ENCODE data around the gene OOEP.

- TF ChIP-seq, protein P1, sequence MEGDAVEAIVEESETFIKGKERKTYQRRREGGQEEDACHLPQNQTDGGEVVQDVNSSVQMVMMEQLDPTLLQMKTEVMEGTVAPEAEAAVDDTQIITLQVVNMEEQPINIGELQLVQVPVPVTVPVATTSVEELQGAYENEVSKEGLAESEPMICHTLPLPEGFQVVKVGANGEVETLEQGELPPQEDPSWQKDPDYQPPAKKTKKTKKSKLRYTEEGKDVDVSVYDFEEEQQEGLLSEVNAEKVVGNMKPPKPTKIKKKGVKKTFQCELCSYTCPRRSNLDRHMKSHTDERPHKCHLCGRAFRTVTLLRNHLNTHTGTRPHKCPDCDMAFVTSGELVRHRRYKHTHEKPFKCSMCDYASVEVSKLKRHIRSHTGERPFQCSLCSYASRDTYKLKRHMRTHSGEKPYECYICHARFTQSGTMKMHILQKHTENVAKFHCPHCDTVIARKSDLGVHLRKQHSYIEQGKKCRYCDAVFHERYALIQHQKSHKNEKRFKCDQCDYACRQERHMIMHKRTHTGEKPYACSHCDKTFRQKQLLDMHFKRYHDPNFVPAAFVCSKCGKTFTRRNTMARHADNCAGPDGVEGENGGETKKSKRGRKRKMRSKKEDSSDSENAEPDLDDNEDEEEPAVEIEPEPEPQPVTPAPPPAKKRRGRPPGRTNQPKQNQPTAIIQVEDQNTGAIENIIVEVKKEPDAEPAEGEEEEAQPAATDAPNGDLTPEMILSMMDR (IDR thresholded peaks at IDR 0.05), result no peak
- TF ChIP-seq EZH2 (IDR thresholded peaks at IDR 0.05; ENCODE audit: borderline replicate concordance, insufficient read depth, low read depth, low read length, poor library complexity, severe bottlenecking), result no peak
Observed at GRCh38 chr6:73389854-73390253, 20.2 kb upstream of the OOEP start.
